HG02943 (cell line): ENCODE measurements around the gene EFNB1.
"Not testable (repeated sequence)": the region's sequence is repeated elsewhere in the genome, so short reads cannot be mapped to it uniquely, and the experiment has no call there.

Source experiments
- ATAC-seq: cut with Tn5 transposase; IDR thresholded peaks from one replicate; pipeline ENCODE4 v1.9.1; 2021; ENCODE audit warnings: mild to moderate bottlenecking, low read depth, moderate library complexity; ENCODE audit not compliant: unreplicated experiment

EFNB1 gene

GRCh38 chrX:68828740-68829581 is at the start of gene EFNB1:
Gene EFNB1, plus strand, starts transcription at chrX:68829021. Its CDS starts 756 bp downstream, at chrX:68829777.
- ATAC-seq = peak; percentile 76

GRCh38 chrX:68781295-68781694 is 47.5 kb upstream of the EFNB1 start:
- ATAC-seq = not testable (repeated sequence)

GRCh38 chrX:68784816-68785215 is 44.0 kb upstream of the EFNB1 start:
- ATAC-seq = no peak

GRCh38 chrX:68786581-68786980 is 42.2 kb upstream of the EFNB1 start:
- not testable (repeated sequence) for ATAC-seq

- ATAC-seq = no peak
Measured at GRCh38 chrX:68789966-68790365, 38.9 kb upstream of the EFNB1 start.

- ATAC-seq = no peak
Measured at GRCh38 chrX:68792083-68792482, 36.7 kb upstream of the EFNB1 start.

GRCh38 chrX:68794461-68794860 is 34.4 kb upstream of the EFNB1 start:
- no peak for ATAC-seq

- no peak for ATAC-seq
Measured at GRCh38 chrX:68795741-68796140, 33.1 kb upstream of the EFNB1 start.

- not testable (repeated sequence) for ATAC-seq
Measured at GRCh38 chrX:68798400-68798799, 30.4 kb upstream of the EFNB1 start.

GRCh38 chrX:68801737-68802290 is 27.0 kb upstream of the EFNB1 start:
- no peak for ATAC-seq

- no peak for ATAC-seq
Measured at GRCh38 chrX:68807818-68808217, 21.0 kb upstream of the EFNB1 start.

GRCh38 chrX:68808686-68809357 is 20.0 kb upstream of the EFNB1 start:
- ATAC-seq = no peak

GRCh38 chrX:68820476-68821110 is 8.2 kb upstream of the EFNB1 start:
- no peak for ATAC-seq

- no peak for ATAC-seq
Measured at GRCh38 chrX:68821616-68822015, 7.2 kb upstream of the EFNB1 start.

GRCh38 chrX:68822641-68823410 is 6.0 kb upstream of the EFNB1 start:
- ATAC-seq = no peak

- no peak for ATAC-seq
Measured at GRCh38 chrX:68823413-68824151, 5.2 kb upstream of the EFNB1 start.

GRCh38 chrX:68824152-68824433 is 4.7 kb upstream of the EFNB1 start:
- no peak for ATAC-seq

- ATAC-seq = no peak
Measured at GRCh38 chrX:68824565-68825125, 4.2 kb upstream of the EFNB1 start.

GRCh38 chrX:68826113-68826980 is 2.5 kb upstream of the EFNB1 start:
- no peak for ATAC-seq
